ENCODE data around the gene HES4.

Gene HES4

GRCh38 chr1:999725-1000356 lies at the start of gene HES4:
TSS of gene HES4 (minus strand) at chr1:1000097. CDS start at chr1:999973, 124 bp downstream.
- DNase-seq (ENCODE audit: low read depth in 2 of 2): no peak

- no peak for DNase-seq (ENCODE audit: low read depth in 2 of 2)
Observed at GRCh38 chr1:1048765-1049164, 48.9 kb upstream of the HES4 start.

GRCh38 chr1:1047963-1048362 lies 48.1 kb upstream of the HES4 start:
- DNase-seq (ENCODE audit: low read depth in 2 of 2): no peak

- no peak for DNase-seq (ENCODE audit: low read depth in 2 of 2)
Observed at GRCh38 chr1:1047407-1047806, 47.5 kb upstream of the HES4 start.

DNA sequence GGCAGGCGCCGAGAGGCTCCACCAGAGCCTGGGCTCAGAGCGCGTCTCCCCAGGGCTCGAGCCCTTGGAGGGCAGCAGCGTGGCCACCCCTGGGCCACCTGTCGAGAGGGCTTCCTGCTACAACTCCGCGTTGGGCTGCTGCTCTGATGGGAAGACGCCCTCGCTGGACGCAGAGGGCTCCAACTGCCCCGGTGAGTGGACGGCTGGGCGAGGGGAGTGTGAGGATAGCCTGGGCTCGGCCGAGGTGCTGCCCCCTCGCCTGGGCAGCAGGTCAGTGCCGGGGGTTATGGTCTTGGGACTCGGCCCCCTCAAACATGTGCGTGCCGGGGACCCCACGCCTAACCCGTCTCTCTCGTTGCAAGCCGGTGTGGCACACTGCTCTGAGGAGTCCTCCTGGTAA lies 46.9 kb upstream of the HES4 start:
- DNase-seq (ENCODE audit: low read depth in 2 of 2): no peak

DNA sequence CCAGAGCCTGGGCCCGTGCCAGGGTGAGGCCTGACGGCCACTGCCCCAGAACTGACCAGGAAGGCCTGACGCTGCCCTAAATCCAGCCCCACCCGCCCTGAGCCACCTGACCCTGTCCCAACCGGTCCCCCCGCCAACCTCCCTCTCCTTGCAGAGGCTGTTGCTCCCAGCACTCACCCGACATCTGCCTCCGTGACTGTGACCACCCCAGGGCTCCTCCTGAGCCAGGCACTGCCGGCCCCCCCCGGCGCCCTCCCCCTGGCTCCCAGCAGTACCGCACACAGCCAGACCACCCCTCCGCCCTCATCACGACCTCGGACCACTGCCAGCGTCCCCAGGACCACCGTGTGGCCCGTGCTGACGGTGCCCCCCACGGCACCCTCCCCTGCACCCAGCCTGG lies 46.3 kb upstream of the HES4 start:
- DNase-seq (ENCODE audit: low read depth in 2 of 2): no peak

DNA sequence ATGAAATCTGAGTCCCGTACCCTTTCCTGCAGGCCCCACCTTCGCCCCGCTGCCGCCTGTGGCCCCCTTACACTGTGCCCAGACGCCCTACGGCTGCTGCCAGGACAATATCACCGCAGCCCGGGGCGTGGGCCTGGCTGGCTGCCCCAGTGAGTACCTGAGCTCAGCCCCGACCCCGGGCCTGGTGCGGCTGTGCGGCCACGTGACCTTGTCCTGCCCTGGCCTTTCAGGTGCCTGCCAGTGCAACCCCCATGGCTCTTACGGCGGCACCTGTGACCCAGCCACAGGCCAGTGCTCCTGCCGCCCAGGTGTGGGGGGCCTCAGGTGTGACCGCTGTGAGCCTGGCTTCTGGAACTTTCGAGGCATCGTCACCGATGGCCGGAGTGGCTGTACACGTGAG lies 45.2 kb upstream of the HES4 start:
- no peak for DNase-seq (ENCODE audit: low read depth in 2 of 2)

- no peak for DNase-seq (ENCODE audit: low read depth in 2 of 2)
Observed at GRCh38 chr1:1044455-1045078, 44.7 kb upstream of the HES4 start.

GRCh38 chr1:1043921-1044320 lies 44.0 kb upstream of the HES4 start:
- no peak for DNase-seq (ENCODE audit: low read depth in 2 of 2)

DNA sequence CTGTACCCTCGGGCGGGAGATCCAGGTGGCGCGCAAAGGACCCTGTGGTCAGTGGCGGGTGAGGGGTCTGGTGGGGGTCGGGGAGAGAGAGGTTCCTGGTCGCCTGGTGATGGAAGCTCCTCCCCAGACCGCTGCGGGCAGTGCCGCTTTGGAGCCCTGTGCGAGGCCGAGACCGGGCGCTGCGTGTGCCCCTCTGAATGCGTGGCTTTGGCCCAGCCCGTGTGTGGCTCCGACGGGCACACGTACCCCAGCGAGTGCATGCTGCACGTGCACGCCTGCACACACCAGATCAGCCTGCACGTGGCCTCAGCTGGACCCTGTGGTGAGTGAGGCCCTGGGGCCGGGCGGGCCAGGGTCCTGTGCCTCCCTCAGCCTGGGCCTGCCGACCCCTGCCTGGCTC lies 43.5 kb upstream of the HES4 start:
- no peak for DNase-seq (ENCODE audit: low read depth in 2 of 2)

DNA sequence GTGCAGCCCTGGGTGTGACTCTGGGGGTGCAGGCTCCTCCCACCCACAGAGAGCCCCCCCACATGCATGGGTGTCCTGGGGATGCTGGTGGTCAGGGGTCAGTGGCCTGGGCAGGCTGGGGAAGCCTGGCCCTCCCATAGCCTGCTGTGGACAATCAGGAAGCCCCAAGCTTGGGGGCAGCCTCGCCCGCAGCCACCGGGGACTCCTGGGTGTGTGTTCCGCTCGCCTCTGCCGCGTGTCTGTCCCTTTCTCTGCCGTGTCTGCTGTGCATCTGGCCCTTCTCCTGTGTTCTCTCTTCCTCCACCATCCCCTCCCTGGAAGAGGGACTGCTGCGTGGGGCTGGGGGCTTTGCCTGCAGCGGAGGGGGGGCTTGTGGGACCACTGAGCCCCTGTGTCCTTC lies 42.9 kb upstream of the HES4 start:
- no peak for DNase-seq (ENCODE audit: low read depth in 2 of 2)

DNA sequence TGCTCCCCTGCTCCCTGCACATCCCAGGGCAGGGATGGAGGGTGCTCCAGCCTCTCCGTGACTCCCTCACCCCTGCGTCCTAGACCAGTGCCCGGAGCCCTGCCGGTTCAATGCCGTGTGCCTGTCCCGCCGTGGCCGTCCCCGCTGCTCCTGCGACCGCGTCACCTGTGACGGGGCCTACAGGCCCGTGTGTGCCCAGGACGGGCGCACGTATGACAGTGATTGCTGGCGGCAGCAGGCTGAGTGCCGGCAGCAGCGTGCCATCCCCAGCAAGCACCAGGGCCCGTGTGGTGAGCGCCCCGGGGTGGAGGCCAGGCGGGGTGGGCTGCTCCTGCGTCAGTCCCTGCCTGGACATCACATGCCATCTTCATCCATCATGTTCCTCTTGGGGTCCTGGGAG lies 42.0 kb upstream of the HES4 start:
- DNase-seq (ENCODE audit: low read depth in 2 of 2): no peak

- no peak for DNase-seq (ENCODE audit: low read depth in 2 of 2)
Observed at GRCh38 chr1:1041092-1041523, 41.2 kb upstream of the HES4 start.

- peak; percentile 66 to 73 for DNase-seq (ENCODE audit: low read depth in 2 of 2)
Observed at GRCh38 chr1:1040004-1040991, 40.4 kb upstream of the HES4 start.

DNA sequence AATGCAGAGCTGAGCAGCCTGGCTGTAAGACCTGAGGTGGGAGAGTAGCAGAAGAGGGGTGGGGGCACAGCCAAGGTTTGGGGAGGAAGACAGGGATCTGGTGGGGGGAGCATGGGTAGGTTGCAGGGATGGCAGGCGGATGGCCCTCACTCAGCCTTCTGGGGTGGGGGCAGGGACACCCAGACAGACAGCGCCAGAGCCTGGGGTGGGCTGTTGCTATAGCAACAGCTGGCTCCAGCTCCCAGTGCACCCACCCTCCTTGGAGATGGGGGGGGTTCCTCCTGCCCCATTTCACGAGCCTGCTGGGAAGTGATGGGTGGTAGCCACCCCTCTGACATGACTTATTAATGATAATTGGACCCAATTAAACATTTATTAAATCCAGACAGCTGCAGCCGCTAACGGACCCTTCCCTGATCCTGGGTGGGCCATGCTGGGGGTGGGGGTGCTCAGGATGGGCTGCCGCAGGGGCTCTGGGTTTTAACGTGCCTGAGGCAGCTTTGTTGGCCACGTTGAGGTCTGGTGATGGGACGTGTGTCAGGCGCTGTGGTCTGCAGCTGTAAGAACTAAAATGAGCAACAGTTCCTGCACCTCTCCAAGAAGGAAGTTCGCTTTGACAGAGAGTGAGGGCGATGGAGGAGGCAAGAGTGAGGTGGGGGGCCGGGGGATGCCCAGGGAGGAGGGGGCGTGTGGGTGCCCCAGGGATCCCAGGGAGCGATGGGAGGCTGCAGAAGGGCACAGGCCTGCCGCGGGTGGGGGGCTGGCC lies 39.4 kb upstream of the HES4 start:
- no peak for DNase-seq (ENCODE audit: low read depth in 2 of 2)

GRCh38 chr1:1038694-1039093 lies 38.8 kb upstream of the HES4 start:
- DNase-seq (ENCODE audit: low read depth in 2 of 2): no peak

- DNase-seq (ENCODE audit: low read depth in 2 of 2): no peak
Observed at GRCh38 chr1:1037366-1038327, 37.8 kb upstream of the HES4 start.

DNA sequence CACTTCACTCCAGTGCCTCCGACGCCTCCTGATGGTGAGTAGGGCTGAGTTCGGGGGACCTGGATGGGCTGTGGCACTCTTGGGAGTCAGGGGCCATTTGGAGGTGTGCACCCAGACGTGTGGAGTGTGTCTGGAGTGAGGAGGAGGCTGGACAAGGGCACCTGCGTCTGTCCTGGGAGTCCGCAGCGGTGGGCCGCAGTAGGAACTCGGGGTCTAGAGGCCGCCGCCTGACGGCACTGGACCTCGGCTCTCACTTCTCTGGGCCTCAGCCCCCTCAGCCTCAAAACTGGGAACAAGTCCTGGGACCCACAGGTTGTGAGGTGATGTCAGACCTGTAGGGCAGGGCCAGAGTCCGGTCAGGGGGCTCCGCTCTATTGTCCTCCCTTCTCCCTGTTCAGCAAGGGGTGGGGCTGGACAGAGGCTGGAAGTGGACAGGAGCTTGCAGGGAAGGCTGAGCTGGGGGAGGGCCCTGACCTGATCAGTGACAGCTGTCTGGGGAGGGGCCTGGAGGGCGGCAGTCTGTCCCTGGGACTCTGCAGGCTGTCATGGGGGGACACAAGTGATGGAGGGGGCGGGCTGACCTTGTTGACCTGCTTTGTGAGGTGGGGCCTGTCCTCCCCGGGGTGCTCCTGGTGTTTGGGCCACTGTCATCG lies 35.5 kb upstream of the HES4 start:
- DNase-seq (ENCODE audit: low read depth in 2 of 2): no peak

- no peak for DNase-seq (ENCODE audit: low read depth in 2 of 2)
Observed at GRCh38 chr1:1034439-1034781, 34.5 kb upstream of the HES4 start.

DNA sequence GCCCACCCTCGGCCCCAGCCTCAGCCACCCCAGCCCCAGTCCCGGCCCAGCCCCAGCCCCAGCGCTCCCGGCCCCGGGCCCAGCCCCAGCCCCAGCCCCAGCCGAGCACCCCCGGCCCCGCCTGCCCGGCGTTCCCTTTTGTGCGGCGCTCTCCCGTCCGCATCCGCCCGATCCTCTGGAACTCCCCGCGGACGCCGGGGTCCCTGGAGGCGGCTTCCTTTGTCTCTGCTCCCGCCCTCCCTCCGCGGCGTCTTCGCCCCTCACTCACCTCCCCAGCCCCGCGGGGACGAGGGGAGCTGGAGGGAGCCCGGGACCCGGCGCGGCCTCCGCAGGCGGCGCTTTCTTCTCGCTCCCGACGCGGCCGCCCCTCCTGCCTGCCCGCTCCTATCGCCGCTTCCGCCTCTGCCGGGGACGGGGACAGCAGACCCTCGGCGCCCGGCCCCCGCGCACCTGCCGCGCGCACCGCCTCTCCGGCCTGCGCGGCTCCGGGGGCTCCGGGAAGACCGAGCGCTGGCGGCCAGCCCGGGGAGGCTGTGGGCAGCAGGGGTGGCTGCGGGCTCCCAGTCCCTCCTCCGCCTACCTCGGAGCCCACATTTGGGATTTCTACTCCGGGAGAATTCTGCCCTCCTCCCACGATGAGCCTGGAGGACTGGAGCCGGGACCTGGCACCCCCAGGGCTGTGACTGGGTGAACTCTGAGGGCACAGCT lies 34.0 kb upstream of the HES4 start:
- no peak for DNase-seq (ENCODE audit: low read depth in 2 of 2)

Data from stimulated activated CD8-positive, alpha-beta memory T cell treated with anti-CD3 and anti-CD28 coated beads, Interleukin-2, amount 100 ng/mL, for 48 hours (primary cell).